ENCODE data around the gene CLBA1.

CLBA1 gene

DNA sequence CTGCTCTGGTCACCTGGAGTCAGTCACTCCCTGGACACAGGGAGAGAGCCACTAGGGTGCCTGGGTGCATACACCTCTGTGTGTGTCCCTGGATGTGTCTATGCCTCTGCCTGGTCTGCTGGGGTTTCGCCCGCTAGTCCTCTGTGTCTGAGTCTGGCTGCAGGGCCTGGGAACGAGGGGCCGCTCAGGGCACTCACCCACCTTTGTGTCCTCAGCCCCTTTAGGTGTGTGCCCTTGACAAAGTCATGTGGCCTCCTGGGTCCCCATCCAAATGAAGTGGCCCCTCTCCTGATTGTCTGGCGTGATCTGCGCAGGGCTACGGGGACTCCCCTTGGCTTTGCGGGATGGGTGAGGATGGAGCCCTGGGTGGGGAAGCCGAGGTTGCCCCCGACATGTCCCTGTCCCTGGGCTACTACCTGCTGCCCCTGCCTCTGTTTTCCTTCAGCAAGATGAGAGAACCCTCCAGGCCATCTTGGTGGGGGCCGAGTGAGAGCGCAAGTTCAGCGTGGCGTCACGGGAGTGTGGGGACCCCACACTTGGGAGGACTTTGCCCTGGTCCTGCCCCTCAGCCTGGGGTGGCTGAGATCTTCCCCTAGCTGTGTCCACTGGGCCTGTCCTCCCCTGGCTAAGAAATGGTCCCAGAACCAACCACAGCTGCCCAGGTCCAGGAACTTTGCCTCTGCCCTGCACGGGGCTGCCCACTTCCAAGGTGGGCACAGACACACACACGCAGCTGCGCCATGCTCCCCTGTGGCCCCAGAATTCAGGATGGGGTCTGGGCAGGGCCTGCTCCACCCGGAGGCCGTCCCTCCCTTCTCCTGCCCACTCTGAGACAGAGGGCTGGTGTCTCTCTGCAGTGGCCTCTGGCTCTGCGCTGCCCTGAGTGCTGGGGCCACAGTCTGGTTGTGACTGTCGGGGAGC lies 4.7 kb upstream of the CLBA1 start:
- TF ChIP-seq POLR2AphosphoS5 (IDR thresholded peaks at IDR 0.05; ENCODE audit: low read depth) (no peak), GABPA (IDR thresholded peaks at IDR 0.05; ENCODE audit: low read depth) (no peak), SPI1 (IDR thresholded peaks at IDR 0.05; ENCODE audit: borderline replicate concordance, low read depth) (no peak)
- TF ChIP-seq, protein P1, sequence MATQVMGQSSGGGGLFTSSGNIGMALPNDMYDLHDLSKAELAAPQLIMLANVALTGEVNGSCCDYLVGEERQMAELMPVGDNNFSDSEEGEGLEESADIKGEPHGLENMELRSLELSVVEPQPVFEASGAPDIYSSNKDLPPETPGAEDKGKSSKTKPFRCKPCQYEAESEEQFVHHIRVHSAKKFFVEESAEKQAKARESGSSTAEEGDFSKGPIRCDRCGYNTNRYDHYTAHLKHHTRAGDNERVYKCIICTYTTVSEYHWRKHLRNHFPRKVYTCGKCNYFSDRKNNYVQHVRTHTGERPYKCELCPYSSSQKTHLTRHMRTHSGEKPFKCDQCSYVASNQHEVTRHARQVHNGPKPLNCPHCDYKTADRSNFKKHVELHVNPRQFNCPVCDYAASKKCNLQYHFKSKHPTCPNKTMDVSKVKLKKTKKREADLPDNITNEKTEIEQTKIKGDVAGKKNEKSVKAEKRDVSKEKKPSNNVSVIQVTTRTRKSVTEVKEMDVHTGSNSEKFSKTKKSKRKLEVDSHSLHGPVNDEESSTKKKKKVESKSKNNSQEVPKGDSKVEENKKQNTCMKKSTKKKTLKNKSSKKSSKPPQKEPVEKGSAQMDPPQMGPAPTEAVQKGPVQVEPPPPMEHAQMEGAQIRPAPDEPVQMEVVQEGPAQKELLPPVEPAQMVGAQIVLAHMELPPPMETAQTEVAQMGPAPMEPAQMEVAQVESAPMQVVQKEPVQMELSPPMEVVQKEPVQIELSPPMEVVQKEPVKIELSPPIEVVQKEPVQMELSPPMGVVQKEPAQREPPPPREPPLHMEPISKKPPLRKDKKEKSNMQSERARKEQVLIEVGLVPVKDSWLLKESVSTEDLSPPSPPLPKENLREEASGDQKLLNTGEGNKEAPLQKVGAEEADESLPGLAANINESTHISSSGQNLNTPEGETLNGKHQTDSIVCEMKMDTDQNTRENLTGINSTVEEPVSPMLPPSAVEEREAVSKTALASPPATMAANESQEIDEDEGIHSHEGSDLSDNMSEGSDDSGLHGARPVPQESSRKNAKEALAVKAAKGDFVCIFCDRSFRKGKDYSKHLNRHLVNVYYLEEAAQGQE (IDR thresholded peaks at IDR 0.05; ENCODE audit: insufficient replicate concordance, low read depth) = no peak
- TF ChIP-seq, protein P2, sequence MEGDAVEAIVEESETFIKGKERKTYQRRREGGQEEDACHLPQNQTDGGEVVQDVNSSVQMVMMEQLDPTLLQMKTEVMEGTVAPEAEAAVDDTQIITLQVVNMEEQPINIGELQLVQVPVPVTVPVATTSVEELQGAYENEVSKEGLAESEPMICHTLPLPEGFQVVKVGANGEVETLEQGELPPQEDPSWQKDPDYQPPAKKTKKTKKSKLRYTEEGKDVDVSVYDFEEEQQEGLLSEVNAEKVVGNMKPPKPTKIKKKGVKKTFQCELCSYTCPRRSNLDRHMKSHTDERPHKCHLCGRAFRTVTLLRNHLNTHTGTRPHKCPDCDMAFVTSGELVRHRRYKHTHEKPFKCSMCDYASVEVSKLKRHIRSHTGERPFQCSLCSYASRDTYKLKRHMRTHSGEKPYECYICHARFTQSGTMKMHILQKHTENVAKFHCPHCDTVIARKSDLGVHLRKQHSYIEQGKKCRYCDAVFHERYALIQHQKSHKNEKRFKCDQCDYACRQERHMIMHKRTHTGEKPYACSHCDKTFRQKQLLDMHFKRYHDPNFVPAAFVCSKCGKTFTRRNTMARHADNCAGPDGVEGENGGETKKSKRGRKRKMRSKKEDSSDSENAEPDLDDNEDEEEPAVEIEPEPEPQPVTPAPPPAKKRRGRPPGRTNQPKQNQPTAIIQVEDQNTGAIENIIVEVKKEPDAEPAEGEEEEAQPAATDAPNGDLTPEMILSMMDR (IDR thresholded peaks at IDR 0.05; ENCODE audit: insufficient read depth, low read length) = no peak
- Histone ChIP-seq H3K4me3 (replicated peaks; ENCODE audit: insufficient read depth, low read length) (no peak overlapping the region), H3K27ac (replicated peaks) (no peak overlapping the region), H3K27me3 (ENCODE audit: insufficient read depth, poor library complexity, severe bottlenecking) (peaks cover 17% of the 10 kb centered on the region)
- no peak for DNase-seq (ENCODE audit: low read depth in 1 of 2, low spot score in 1 of 2)

DNA sequence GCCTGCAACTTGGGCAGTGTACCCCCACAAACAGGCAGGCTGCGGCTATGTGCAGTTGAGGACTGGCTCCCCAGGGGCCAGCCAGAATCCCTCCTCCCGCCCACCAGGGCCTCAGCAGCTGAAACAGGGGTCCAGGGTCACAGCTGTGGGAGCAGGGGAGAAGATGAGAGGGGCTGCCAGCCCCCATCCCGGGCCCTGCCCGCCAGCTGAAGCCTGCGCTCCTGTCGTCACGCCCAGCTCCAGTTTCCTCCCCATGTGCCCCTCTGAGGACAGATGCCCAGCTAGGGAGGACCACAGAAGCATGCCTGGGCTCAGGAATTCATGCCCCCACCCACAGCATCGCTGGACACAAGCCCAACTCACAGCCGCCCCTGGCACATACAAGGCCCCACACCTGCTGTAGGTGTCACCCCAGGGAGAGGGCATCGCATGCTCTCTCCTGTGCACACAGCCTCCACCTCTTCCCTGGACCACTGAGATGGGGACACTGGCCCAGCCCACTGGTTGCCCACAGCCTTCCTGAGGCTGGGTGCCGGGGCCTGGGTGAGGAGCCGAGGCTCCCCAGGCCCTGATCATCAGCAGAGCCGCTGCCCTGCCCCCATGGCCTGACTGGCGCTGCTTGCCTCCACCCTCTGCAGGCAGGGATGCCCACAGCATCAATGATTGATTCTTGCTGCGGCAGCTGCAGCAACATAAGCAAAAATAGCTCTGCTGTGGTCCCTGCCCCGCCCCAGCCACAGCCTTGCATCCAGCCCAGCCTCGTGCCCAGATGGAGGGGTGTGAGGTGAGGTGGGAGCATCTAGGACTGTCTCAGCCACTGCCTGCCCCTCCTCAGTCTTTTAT lies 3.7 kb upstream of the CLBA1 start:
- no peak overlapping the region for H3K4me3 ChIP-seq (replicated peaks; ENCODE audit: insufficient read depth, low read length)
- H3K27me3 ChIP-seq (ENCODE audit: insufficient read depth, poor library complexity, severe bottlenecking) = peaks cover 15% of the 10 kb centered on the region
- no peak overlapping the region for H3K27ac ChIP-seq (replicated peaks)
- no peak for DNase-seq (ENCODE audit: low read depth in 1 of 2, low spot score in 1 of 2)
- TF ChIP-seq, protein P2 (IDR thresholded peaks at IDR 0.05; ENCODE audit: insufficient read depth, low read length) = no peak
- no peak for TF ChIP-seq SPI1 (IDR thresholded peaks at IDR 0.05; ENCODE audit: borderline replicate concordance, low read depth)
- TF ChIP-seq, protein P1 (IDR thresholded peaks at IDR 0.05; ENCODE audit: insufficient replicate concordance, low read depth) = no peak
- TF ChIP-seq POLR2AphosphoS5 (IDR thresholded peaks at IDR 0.05; ENCODE audit: low read depth) = no peak
- TF ChIP-seq GABPA (IDR thresholded peaks at IDR 0.05; ENCODE audit: low read depth) = no peak

DNA sequence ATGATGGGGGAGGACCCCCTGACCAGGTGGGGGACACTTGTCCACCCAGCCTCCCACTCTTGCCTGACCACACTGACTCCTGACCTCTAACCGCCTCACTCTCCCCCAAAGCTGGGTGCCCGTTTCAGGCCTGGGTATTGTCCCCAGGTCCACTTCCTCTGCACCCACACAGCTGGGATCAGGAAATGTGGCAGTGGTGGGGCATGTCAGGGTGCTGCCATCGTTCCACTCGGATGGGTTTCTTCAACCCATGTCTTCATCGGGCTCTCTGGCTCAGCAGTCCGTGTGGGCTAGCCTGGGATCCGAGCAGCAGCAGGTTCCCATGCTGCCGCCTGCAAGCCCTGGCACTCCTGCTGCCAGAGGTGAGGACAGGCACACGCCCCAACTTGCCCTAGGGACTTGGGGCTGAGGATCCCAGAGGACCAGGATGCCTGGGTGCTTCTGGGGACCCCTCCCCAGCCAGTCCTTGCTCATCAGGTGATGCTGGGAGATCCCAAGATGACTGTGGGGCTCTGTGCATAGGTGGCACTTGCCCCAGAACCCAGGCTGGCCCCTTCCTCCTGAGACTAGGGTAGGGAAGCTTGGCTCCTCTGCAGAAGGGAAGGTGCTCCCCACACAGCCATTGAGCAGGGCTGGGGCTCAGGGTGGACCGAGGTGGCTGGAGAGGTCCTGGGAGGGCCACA lies 2.9 kb upstream of the CLBA1 start:
- Histone ChIP-seq H3K27me3 (ENCODE audit: insufficient read depth, poor library complexity, severe bottlenecking) (peaks cover 10% of the 10 kb centered on the region), H3K4me3 (replicated peaks; ENCODE audit: insufficient read depth, low read length) (no peak overlapping the region), H3K27ac (replicated peaks) (no peak overlapping the region)
- TF ChIP-seq, protein P1 (IDR thresholded peaks at IDR 0.05; ENCODE audit: insufficient replicate concordance, low read depth) = no peak
- TF ChIP-seq POLR2AphosphoS5 (IDR thresholded peaks at IDR 0.05; ENCODE audit: low read depth) (no peak), SPI1 (IDR thresholded peaks at IDR 0.05; ENCODE audit: borderline replicate concordance, low read depth) (0 out of 2 replicates have a peak, but pooled peaks have one; percentile 6), GABPA (IDR thresholded peaks at IDR 0.05; ENCODE audit: low read depth) (no peak)
- TF ChIP-seq, protein P2 (IDR thresholded peaks at IDR 0.05; ENCODE audit: insufficient read depth, low read length) = no peak
- DNase-seq (ENCODE audit: low read depth in 1 of 2, low spot score in 1 of 2) = no peak

All from HL-60 (cell line).